Gastrocnemius medialis (tissue), 4 donors: ENCODE data around the gene HYAL3. TPM values are rescaled to one million over a fixed set of nuclear protein-coding genes. Genes with fewer than 3 reads are reported as not detected.
A peak's percentile ranks its signal among the peaks of the same experiment; 100 is the strongest.

ENCODE experiments used
- ATAC-seq, 2 donors: fragments of 150-250 bp; one replicate each; pipeline ENCODE4 v1.9.1; 2016
- DNase-seq, 2 donors: peaks; one replicate each; pipeline ENCODE4 v3.0.0-alpha.2; 2019
- H3K27ac ChIP-seq, 4 donors: fragments of 200-600 bp; sonication (generic); 1 replicate in 1 of 4; 2 replicates in 3 of 4; pipeline ENCODE4 v1.5.1; 2016 to 2018; ENCODE audit warnings: mild to moderate bottlenecking in 2 of 4, moderate library complexity in 1 of 4
- H3K27me3 ChIP-seq, 3 donors: fragments of 200-600 bp; sonication (generic) in 2 of 3; 1 replicate in 1 of 3; 2 replicates in 2 of 3; pipeline versions ENCODE4 v1.5.1 to v1.6.0; 2016 to 2019; ENCODE audit warnings: mild to moderate bottlenecking in 1 of 3, moderate library complexity in 1 of 3
- H3K36me3 ChIP-seq, 2 donors: fragments of 200-600 bp; sonication (generic) in 1 of 2; one replicate each; pipeline ENCODE4 v1.5.1; 2017 to 2018
- H3K4me1 ChIP-seq, 2 donors: fragments of 200-600 bp; sonication (generic) in 1 of 2; one replicate each; pipeline ENCODE4 v1.5.1; 2016 to 2017; ENCODE audit warnings: mild to moderate bottlenecking in 2 of 2
- H3K4me3 ChIP-seq, 4 donors: fragments of 200-600 bp; sonication (generic) in 3 of 4; 1 replicate in 1 of 4; 2 replicates in 3 of 4; pipeline ENCODE4 v1.5.1; 2016 to 2019; ENCODE audit warnings: mild to moderate bottlenecking in 2 of 4
- H3K9me3 ChIP-seq, 3 donors: fragments of 200-600 bp; sonication (generic) in 2 of 3; 1 replicate in 1 of 3; 2 replicates in 2 of 3; pipeline ENCODE4 v1.5.1; 2016 to 2019
- CTCF ChIP-seq, 5 experiments: fragments of 450-650 bp in 3 of 5; fragments of 200-600 bp in 2 of 5; sonication (generic) in 2 of 5; IDR thresholded peaks in 4 of 5; conservative IDR thresholded peaks in 1 of 5; 1 replicate in 4 of 5; 2 replicates in 1 of 5; pipeline ENCODE4 v1.5.1; 2016 to 2019; ENCODE audit warnings: antibody characterized with exemption in 5 of 5, mild to moderate bottlenecking in 3 of 5, moderate library complexity in 3 of 5
- POLR2A ChIP-seq, 2 donors: fragments of 450-650 bp; IDR thresholded peaks; one replicate each; pipeline ENCODE4 v1.6.1; 2017; ENCODE audit warnings: antibody characterized with exemption in 2 of 2, mild to moderate bottlenecking in 2 of 2, moderate library complexity in 2 of 2
- in situ Hi-C, 4 donors: fragments of 200-750 bp; cut with MboI; loops; one replicate each; pipeline versions ENCODE4 v1.15.0 to v1.8.0; 2017; ENCODE audit warnings: low sequenced_read_pairs in 4 of 4
- intact Hi-C: fragments of 100-400 bp; cut with DNase I; formaldehyde crosslinking; loops from one replicate; pipeline ENCODE4 v1.15.1; 2023; ENCODE audit warnings: low total_unique reads
- total RNA-seq, 4 donors: library from RNA; depleted of rRNA; stranded (reverse); fragments of >200 nt; gene quantifications; one replicate each; pipeline versions ENCODE4 v1.1.0 to v1.2.3, GENCODE V29; 2016

The HYAL3 gene
- total RNA-seq, 4 donors from 2014 or later, result 1.1 to 2.3 (median 1.2) TPM; not detected in 1

DNA sequence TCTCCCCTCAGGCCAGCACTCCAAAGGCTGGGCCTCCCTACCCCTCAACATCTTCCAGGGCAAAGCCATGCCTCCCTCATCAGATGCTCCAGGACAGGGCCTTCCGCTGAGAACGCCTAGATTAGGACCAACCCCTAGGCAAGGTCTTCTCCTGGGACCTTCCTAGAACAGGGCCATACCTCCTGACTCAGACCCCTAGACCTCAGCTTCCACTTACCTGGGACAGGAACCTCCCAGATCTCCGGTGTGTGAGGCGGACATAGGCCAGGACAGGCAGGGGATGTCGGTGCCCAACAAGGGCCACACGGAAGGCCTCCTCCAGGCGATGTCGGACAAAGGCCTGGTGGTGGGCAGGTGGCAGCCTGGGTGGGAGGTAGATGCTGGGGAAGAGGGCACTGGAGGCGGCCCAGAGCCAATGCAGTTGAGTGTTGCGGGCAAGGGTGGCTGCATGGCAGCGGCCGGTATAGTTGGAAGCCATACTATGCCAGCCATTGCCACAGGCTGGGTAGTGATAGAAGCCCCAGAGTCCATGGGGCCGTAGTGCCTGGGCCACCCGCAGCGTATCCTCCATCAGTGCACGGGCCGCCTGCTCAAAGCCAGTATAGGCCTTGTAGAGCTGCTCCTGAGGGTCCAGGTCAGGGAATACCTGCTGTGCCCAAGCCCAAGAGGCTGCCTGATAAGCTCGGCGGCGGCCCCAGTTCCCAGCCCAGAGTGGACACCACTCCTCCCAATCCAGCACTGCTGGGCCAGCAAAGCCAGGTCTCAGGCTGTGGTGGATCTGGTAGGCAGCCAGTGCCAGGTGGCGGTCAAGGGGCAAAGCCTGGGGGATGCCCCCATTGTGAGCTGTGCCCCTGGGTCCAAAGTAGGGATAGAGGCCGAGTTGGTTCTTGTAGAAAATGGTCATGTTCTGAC, 4.5 kb downstream of the HYAL3 start:
- no peak for ATAC-seq
- no peak for DNase-seq
- Histone ChIP-seq H3K9me3 (no peaks in the 10 kb centered on the region), H3K36me3 (peaks cover 0 to 15% of the 10 kb centered on the region in 2 donors), H3K27me3 (no peaks in the 10 kb centered on the region), H3K27ac (peak overlapping the region in 1 of 4 donors; percentile 97), H3K4me3 (no peak overlapping the region), H3K4me1 (peaks cover 28 to 36% of the 10 kb centered on the region in 2 donors)
- in situ Hi-C loops, result loop anchor here in 1 of 4 donors (25.0 kb wide), 1 partner anchor 357 kb away; the partner anchor contains the start of genes MON1A and RBM6
- TF ChIP-seq POLR2A (IDR thresholded peaks at IDR 0.05) (no peak), CTCF (IDR thresholded peaks at IDR 0.05 in 4 of 5, conservative IDR thresholded peaks at IDR 0.05 in 1 of 5) (no peak)
- intact Hi-C loops, result no loop called here

DNA sequence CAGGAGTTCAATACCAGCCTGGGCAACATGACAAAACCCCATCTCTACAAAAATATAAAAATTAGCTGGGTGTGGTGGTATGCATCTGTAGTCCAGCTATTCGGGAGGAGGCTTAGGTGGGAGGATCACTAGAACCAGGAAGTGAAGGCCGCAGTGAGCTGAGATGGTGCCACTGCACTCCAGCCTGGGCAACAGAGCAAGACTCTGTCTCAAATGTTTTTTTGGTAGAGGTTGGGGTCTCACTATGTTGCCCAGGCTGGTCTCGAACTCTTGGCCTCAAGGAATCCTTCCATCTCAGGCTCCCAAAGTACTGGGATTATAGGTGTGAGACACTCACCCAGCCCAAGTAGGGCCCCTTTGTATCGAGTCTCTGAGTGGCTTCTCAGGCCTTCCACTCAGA, 5.1 kb downstream of the HYAL3 start:
- no peak for TF ChIP-seq POLR2A (IDR thresholded peaks at IDR 0.05)
- TF ChIP-seq CTCF (IDR thresholded peaks at IDR 0.05 in 4 of 5, conservative IDR thresholded peaks at IDR 0.05 in 1 of 5), result no peak
- Histone ChIP-seq H3K27me3 (no peaks in the 10 kb centered on the region), H3K27ac (peak overlapping the region in 3 of 4 donors; percentile 97 to 98 (median 97)), H3K4me3 (no peak overlapping the region), H3K4me1 (peaks cover 28 to 35% of the 10 kb centered on the region in 2 donors), H3K36me3 (peaks cover 0 to 22% of the 10 kb centered on the region in 2 donors), H3K9me3 (no peaks in the 10 kb centered on the region)
- in situ Hi-C loops (loop anchor here in 1 of 4 donors (25.0 kb wide), 1 partner anchor 357 kb away; the partner anchor contains the start of genes MON1A and RBM6), intact Hi-C loops (no loop called here)
- no peak for ATAC-seq
- DNase-seq, result no peak

DNA sequence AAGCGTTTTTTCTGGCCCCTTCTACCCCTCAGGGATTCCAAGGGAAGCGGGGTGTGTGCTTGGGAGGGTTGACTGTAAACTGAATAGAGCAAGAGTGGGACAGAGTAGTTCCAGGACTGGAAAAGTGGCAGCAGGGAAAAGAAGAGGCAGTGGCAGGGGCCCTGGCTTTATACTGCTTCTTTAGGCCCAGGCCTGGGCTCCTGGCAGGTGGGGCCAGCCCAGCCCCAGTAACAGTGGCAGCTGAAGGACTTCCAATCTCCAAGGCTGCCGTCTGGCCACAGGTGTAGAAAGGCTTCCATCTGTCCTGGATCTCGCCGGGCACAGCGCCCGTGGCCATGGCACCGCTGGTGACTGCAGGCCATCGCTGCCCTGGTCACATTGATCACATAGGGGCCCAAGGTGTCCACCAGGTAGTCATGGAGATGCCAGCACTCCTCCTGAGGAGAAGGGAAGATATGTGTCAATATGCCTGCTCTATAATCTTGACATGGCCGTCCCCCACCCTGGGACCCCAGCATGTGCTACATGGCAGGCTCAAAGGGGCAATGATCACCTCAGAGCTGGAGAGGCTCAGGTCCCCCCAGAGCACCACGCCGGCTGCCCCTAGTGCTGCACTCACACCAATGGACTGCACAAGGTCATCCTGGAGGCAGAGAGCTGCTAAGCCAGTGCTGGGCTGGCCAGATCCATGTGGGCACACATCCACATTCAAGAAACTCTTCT, 6.0 kb downstream of the HYAL3 start:
- peak overlapping the region; percentile 97 to 99 (median 98) for H3K27ac ChIP-seq
- H3K36me3 ChIP-seq, result peaks cover 0 to 30% of the 10 kb centered on the region in 2 donors
- H3K4me1 ChIP-seq, result peaks cover 22 to 28% of the 10 kb centered on the region in 2 donors
- ATAC-seq, result peak in 1 of 2 donors; percentile 1
- DNase-seq, result peak in 1 of 2 donors; percentile 49
- H3K4me3 ChIP-seq, result peak overlapping the region; percentile 60 to 96 (median 94)
- TF ChIP-seq CTCF (IDR thresholded peaks at IDR 0.05 in 4 of 5, conservative IDR thresholded peaks at IDR 0.05 in 1 of 5), result no peak
- no peak for TF ChIP-seq POLR2A (IDR thresholded peaks at IDR 0.05)
- H3K27me3 ChIP-seq, result no peaks in the 10 kb centered on the region
- in situ Hi-C loops (loop anchor here in 1 of 4 donors (25.0 kb wide), 1 partner anchor 356 kb away; the partner anchor contains the start of genes MON1A and RBM6), intact Hi-C loops (no loop called here)
- H3K9me3 ChIP-seq, result no peaks in the 10 kb centered on the region

DNA sequence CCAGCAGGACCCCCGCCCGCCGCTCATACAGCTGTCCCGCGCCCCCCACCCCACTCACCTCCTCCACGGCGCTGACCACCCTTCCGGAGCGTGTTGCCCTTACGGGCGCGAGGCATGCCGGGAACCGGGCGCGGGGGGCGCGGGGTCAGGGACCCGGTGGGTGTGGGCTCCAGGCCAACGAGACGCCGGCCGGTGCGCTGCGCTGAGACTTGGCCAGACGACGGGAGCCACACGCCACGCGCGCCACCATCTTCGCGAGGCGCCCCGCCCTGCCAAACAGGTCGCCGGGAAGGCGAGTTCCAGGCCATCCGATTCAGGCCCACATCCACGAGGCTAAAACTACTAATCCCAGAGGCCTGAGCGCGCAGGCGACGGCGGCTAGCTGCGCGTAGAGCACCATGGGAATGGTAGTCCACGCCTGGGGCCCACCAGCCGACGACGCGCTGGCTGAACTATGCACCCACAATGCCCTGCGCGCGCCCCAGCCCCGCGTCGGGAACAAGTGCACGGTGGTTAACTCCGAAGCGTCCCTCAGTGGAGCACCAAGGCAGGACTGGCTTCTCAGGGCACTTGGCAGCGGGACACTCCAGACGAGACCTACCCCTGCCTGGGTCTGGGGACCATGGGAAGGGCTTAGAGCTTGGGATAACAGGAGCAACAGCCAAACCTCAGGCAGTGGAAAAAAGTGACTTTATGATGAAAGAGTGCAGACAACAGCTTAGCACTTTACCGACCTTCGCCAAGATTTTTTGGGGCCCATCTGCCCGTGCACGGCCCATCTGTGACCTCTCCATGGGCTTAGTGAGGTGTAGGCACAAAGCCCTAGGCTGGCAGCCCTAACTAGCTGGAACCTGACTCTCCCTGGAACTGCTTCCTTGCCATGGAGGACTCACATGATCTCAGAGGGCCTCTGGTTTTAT, 6.8 kb downstream of the HYAL3 start, which contains the start of gene IFRD2:
TSS of gene IFRD2 (minus strand) at position 271 of the 920 bp plus-strand sequence. CDS start at position 116, 155 bp downstream.
- intact Hi-C loops, result no loop called here
- peaks cover 0 to 38% of the 10 kb centered on the region in 2 donors for H3K36me3 ChIP-seq
- peak; percentile 87 for ATAC-seq
- in situ Hi-C loops, result loop anchor here in 1 of 4 donors (25.0 kb wide), 1 partner anchor 355 kb away; the partner anchor contains the start of genes MON1A and RBM6
- DNase-seq, result peak; percentile 97 to 98
- peak within 1 kb of the TSS; percentile 97 to 99 (median 98) for H3K27ac ChIP-seq
- no peaks in the 10 kb centered on the region for H3K9me3 ChIP-seq
- H3K4me1 ChIP-seq, result peaks cover 20 to 23% of the 10 kb centered on the region in 2 donors
- TF ChIP-seq CTCF (IDR thresholded peaks at IDR 0.05 in 4 of 5, conservative IDR thresholded peaks at IDR 0.05 in 1 of 5) (no peak), POLR2A (IDR thresholded peaks at IDR 0.05) (peak; percentile 82 to 87)
- H3K27me3 ChIP-seq, result no peaks in the 10 kb centered on the region
- peak within 1 kb of the TSS; percentile 81 to 96 (median 94) for H3K4me3 ChIP-seq
